Bronchial epithelial cell (primary cell): ENCODE measurements around the gene CNTNAP2. TPM values are rescaled to one million over a fixed set of nuclear protein-coding genes. Genes with fewer than 3 reads are reported as not detected.
A peak's percentile ranks its signal among the peaks of the same experiment; 100 is the strongest.

Experiments used
- DNase-seq: peaks from one replicate; pipeline ENCODE4 v3.0.0-alpha.2; 2010; ENCODE audit warnings: low read depth
- FAIRE-seq: peaks from 2 replicates; lab custom pipeline; 2011; peaks lifted over from hg19 to GRCh38; lab: Jason Lieb, UNC
- H3K27me3 ChIP-seq: 2 replicates; pipeline ENCODE4 v1.5.1; 2011; ENCODE audit warnings: low read length; ENCODE audit not compliant: control insufficient read depth, insufficient read depth
- H3K36me3 ChIP-seq: 2 replicates; pipeline ENCODE4 v1.5.1; 2011; ENCODE audit warnings: low read length; ENCODE audit not compliant: control insufficient read depth, insufficient read depth
- H3K4me3 ChIP-seq: 2 replicates; pipeline ENCODE4 v1.5.1; 2011; ENCODE audit warnings: mild to moderate bottlenecking, low read depth, low read length, control low read depth
- total RNA-seq: library from RNA; depleted of rRNA; stranded (reverse); fragments of >200 nt; gene quantifications from 2 replicates; pipeline ENCODE4 v1.2.1, GENCODE V29; 2014
- TF ChIP-seq, protein P1 (sequence below): IDR thresholded peaks from 2 replicates; pipeline ENCODE4 v1.5.1; 2011; ENCODE audit warnings: mild to moderate bottlenecking, moderate library complexity, low read length, control low read depth, inconsistent platforms; ENCODE audit not compliant: insufficient read depth, severe bottlenecking

The CNTNAP2 gene
- total RNA-seq, 1 donor from 2014 or later = 0.26 TPM

DNA sequence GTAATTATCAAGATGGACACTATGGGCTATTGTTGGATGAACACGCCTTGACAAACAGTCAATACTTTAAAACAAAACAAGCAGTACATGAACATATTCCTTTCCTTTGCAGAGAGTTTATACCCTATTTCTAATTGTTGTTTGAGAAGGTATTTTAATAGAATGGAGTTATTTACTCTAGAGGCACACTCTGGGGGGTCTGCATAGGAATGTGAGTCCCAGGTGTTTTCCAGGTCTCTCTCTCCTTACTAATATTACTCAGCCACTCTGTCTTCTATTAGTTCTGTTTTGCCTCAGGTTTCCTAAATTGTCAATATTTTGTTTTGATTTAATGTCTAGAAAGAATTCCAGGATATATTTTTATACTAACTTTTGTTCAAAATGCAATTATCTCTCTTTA lies 1091.4 kb downstream of the CNTNAP2 start:
- Histone ChIP-seq H3K27me3 (no peaks in the 10 kb centered on the region), H3K4me3 (no peak overlapping the region), H3K36me3 (no peaks in the 10 kb centered on the region)
- FAIRE-seq (no peak), DNase-seq (no peak)
- TF ChIP-seq, protein P1, sequence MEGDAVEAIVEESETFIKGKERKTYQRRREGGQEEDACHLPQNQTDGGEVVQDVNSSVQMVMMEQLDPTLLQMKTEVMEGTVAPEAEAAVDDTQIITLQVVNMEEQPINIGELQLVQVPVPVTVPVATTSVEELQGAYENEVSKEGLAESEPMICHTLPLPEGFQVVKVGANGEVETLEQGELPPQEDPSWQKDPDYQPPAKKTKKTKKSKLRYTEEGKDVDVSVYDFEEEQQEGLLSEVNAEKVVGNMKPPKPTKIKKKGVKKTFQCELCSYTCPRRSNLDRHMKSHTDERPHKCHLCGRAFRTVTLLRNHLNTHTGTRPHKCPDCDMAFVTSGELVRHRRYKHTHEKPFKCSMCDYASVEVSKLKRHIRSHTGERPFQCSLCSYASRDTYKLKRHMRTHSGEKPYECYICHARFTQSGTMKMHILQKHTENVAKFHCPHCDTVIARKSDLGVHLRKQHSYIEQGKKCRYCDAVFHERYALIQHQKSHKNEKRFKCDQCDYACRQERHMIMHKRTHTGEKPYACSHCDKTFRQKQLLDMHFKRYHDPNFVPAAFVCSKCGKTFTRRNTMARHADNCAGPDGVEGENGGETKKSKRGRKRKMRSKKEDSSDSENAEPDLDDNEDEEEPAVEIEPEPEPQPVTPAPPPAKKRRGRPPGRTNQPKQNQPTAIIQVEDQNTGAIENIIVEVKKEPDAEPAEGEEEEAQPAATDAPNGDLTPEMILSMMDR = no peak

DNA sequence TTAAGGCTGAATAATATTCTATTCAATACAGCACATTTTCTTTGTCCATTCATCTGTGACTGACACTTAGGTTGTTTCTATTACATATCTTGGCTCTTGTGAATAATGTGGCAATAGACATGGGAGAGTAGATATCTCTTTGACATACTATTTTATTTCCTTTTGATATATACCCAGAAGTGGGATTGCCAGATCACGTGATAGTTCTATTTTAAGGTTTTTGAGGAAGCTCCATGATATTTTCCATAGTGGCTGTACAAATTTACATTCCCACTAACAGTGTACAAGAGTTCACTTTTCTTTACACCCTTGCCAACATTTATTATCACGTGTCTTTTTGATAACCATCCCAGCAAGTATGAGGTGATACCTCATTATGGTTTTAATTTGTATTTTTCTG lies 1114.7 kb downstream of the CNTNAP2 start:
- no peaks in the 10 kb centered on the region for H3K36me3 ChIP-seq
- FAIRE-seq = no peak
- H3K4me3 ChIP-seq = no peak overlapping the region
- TF ChIP-seq, protein P1 = no peak
- H3K27me3 ChIP-seq = no peaks in the 10 kb centered on the region
- DNase-seq = no peak

DNA sequence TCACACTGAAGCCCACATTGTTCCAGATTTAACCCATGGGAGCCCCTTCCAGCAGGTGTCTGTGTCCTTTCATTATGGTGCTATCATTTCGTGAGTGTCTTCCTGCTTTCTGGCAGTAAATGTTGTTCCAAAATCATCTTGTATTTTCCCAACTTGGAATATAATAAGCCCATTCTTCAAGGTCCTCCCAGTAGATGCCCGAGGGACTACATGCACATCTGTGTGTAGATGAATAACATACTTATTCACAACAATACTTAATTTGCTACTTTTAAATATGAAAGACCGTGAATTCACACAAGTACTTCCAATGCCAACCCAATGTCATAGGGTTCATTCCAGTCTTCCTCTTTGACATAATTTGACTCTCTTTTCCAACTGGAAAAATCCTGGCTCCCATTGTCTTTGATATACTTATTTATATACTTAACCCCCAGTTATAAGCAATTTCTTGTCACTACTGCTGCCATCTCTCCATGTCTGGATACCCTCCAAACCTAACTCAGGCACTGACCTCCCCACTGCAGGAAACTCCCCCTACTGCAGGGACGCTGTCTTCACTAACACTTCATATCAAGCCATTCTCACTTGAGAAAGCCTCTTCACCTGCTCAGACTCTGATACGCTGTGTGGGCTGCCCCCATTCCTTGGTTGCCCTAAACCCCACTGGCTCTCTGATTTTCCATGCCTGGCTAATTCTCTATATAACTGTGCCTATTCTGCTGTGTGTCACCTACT lies 1119.2 kb downstream of the CNTNAP2 start:
- no peak overlapping the region for H3K4me3 ChIP-seq
- no peaks in the 10 kb centered on the region for H3K27me3 ChIP-seq
- FAIRE-seq = no peak
- no peaks in the 10 kb centered on the region for H3K36me3 ChIP-seq
- TF ChIP-seq, protein P1 = no peak
- no peak for DNase-seq

DNA sequence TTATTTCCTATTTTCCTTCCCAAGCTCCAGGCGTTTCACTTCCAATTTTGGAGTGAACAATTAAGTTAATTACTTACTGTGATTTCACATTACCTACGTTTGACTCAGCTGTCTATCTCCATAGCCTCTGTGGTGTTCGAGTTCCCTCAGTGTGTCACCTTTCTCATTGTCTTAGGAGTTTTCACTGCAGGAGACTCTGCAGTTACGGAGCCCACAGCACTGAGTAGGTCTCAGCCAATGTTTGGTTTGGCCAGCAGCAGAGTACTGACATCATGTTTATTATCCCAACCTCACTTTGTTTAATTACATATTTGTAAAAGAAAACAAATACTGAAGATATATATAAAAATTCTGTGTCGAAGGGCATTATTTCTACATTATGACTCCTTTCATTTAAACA lies 1123.9 kb downstream of the CNTNAP2 start:
- H3K4me3 ChIP-seq = no peak overlapping the region
- TF ChIP-seq, protein P1 = no peak
- H3K27me3 ChIP-seq = no peaks in the 10 kb centered on the region
- DNase-seq = no peak
- H3K36me3 ChIP-seq = no peaks in the 10 kb centered on the region
- FAIRE-seq = no peak

DNA sequence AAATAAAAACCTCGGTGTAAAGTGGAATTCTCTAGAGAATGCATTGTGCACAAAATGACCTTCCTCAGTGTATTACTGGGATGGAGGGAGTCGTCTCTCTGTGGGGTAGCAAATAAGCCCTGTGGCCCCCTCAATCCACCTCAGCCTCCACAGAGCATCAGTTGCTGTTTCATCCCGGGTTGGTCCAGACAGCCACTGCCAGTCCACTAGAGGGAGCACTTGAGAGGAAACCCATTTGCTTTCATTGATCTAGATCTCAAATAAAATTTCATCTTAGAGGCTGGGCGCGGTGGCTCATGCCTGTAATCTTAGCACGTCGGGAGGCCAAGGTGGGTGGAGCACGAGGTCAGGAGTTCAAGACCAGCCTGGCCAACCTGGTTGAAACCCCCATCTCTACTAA lies 1128.7 kb downstream of the CNTNAP2 start:
- FAIRE-seq (no peak), DNase-seq (peak; percentile 12)

More for the DNA sequence above, 1128.7 kb downstream of the CNTNAP2 start:
- no peaks in the 10 kb centered on the region for H3K36me3 ChIP-seq
- TF ChIP-seq, protein P1 = peak; percentile 59
- H3K4me3 ChIP-seq = no peak overlapping the region
- H3K27me3 ChIP-seq = no peaks in the 10 kb centered on the region
